Activated T-helper 2 cell treated with anti-CD3 and anti-CD28 coated beads, Interferon-gamma antibody, Interleukin-2, Interleukin-4, amounts not matched to agents 10 μg/mL and 5 μg/mL and 100 μg/mL, durations not matched to agents 14 hours and 24 hours and 36 hours (primary cell): Measurements from ENCODE around the gene ERI2. TPM values are rescaled to one million over a fixed set of nuclear protein-coding genes. Genes with fewer than 3 reads are reported as not detected.
A peak's percentile ranks its signal among the peaks of the same experiment; 100 is the strongest.
"Not testable (repeated sequence)": the region's sequence is repeated elsewhere in the genome, so short reads cannot be mapped to it uniquely, and the experiment has no call there.

Experiments used
- DNase-seq: peaks from one replicate; pipeline ENCODE4 v3.0.0; 2021; ENCODE audit warnings: low spot score
- H3K27ac Mint-ChIP-seq: one replicate; pipeline ENCODE4 v1.8.0; 2021; ENCODE audit warnings: mixed read lengths
- H3K27me3 Mint-ChIP-seq: one replicate; pipeline ENCODE4 v1.8.0; 2021; ENCODE audit warnings: low read depth, mixed read lengths
- H3K36me3 Mint-ChIP-seq: one replicate; pipeline ENCODE4 v1.8.0; 2021; ENCODE audit warnings: low read depth, mixed read lengths
- H3K4me1 Mint-ChIP-seq: one replicate; pipeline ENCODE4 v1.8.0; 2021; ENCODE audit warnings: low read depth, mixed read lengths
- H3K4me3 Mint-ChIP-seq: one replicate; pipeline ENCODE4 v1.8.0; 2021; ENCODE audit warnings: low read depth, mild to moderate bottlenecking, moderate library complexity, mixed read lengths
- H3K9me3 Mint-ChIP-seq: one replicate; pipeline ENCODE4 v1.8.0; 2021; ENCODE audit warnings: mixed read lengths
- intact Hi-C: fragments of 100-400 bp; cut with micrococcal nuclease; formaldehyde crosslinking; loops from one replicate; pipeline ENCODE4 v1.15.1; 2023
- total RNA-seq: library from RNA; stranded (reverse); gene quantifications from 2 replicates; pipeline ENCODE4 v1.2.3, GENCODE V29; 2022

The ERI2 gene
- total RNA-seq, 1 donor from 2014 or later, result 14.4 TPM

DNA sequence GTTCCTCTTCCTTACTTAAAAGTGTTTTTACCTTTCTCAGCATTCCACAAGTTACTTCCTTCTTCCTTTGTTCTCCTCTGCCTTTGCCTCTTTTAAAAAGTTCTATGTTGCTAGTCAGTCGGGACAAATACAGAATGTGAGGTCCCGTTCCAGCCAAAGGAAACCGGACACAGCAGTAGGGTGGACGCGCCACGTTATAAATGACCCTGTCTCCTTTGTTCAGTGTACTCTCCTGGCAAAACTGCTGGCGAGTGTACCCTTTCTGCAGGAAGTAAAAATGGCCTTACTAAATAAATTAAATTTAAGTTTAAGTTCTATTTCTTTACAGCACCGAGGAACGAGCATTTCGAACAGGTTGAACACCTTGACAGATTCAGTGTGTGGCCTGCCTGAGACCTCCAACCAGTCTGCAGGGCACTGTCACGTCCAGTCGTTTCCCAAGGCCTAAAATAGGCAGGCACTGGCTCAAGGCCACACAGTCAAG lies 546 bp downstream of the ERI2 start:
- Mint-ChIP-seq H3K4me3 (peak overlapping the region; percentile 97), H3K4me1 (peaks cover 23% of the 10 kb centered on the region), H3K27ac (peak overlapping the region; percentile 77), H3K36me3 (peaks cover 14% of the 10 kb centered on the region)
- DNase-seq, H3K27me3 Mint-ChIP-seq, H3K9me3 Mint-ChIP-seq: not testable (repeated sequence)
- intact Hi-C loops, result loop anchor here (2.0 to 5.0 kb wide), 2 partner anchors 65 to 107 kb away; partner anchors contain the start of gene THUMPD1

DNA sequence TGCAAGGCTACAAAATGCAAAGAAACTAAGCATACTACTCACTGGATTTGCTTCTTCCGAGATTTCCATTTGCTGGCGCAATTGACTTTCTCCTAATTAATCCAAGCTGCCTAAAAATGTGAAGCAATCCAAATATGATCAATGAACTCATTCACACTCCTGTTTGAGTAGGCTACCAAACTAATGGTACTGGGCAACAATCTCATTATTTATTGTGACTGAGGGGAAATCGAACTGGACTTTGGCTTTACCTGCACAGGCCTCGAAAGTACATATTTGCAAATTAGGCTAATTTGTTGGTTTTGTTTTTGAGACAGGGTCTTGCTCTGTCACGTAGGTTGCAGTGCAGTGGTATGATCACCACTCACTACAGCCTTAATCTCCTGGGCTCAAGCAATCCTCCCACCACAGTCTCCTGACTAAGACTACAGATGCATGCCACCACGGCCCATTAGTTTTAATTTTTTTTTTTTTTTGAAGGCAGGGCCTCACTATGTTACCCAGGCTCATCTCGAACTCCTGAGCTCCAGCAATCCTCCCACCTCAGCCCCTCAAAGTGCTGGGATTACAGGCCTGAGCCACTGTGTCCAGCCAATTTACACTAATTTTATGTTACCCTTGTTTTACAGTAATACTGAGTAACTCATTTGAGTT lies 2.6 kb downstream of the ERI2 start:
- no peaks in the 10 kb centered on the region for H3K27me3 Mint-ChIP-seq
- H3K4me1 Mint-ChIP-seq, result peaks cover 28% of the 10 kb centered on the region
- intact Hi-C loops, result no loop called here
- peaks cover 11% of the 10 kb centered on the region for H3K36me3 Mint-ChIP-seq
- no peak overlapping the region for H3K4me3 Mint-ChIP-seq
- no peak for DNase-seq
- H3K9me3 Mint-ChIP-seq, result no peaks in the 10 kb centered on the region
- no peak overlapping the region for H3K27ac Mint-ChIP-seq

DNA sequence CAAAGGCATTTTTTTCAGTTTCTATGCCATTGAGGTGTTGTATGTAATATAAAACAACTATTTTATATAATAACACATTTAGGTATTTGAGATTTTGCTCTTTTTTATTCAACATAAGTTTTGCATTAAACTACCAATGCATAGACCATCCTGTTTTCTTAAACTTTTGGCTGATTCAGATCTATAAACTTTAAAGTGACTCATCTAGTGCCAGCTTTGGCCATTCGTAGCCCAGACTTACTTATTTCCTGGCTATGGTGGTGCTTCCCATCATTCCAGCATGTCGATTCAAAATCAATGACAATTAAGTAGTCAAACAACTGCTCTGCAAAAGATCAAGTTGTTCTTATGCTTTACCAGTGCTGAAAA lies 3.1 kb downstream of the ERI2 start:
- Mint-ChIP-seq H3K9me3 (no peaks in the 10 kb centered on the region), H3K4me3 (no peak overlapping the region), H3K27me3 (no peaks in the 10 kb centered on the region), H3K36me3 (peaks cover 11% of the 10 kb centered on the region), H3K4me1 (peaks cover 30% of the 10 kb centered on the region), H3K27ac (no peak overlapping the region)
- intact Hi-C loops, result no loop called here
- DNase-seq, result no peak

DNA sequence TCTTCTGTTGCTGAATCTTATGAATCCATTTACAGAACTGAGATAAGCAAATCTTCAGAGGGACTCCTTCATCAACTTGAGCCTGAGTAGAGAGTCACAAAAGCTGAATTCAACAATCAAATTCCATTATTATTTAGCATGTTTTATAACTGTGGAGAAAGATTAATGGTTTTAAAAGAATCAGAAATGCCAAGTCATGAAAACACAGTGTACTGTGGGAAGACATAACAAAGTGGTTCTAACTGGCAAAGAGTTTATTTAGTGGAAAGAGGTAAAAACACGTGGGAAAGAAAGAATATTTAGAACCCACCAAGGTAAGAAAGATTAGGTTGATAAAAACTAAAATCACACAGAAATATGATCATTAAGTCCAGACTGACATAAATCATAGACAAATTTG lies 5.0 kb downstream of the ERI2 start:
- no peaks in the 10 kb centered on the region for H3K27me3 Mint-ChIP-seq
- intact Hi-C loops, result no loop called here
- H3K4me3 Mint-ChIP-seq, result no peak overlapping the region
- H3K4me1 Mint-ChIP-seq, result peaks cover 31% of the 10 kb centered on the region
- H3K27ac Mint-ChIP-seq, result no peak overlapping the region
- no peaks in the 10 kb centered on the region for H3K9me3 Mint-ChIP-seq
- DNase-seq, result no peak
- H3K36me3 Mint-ChIP-seq, result peaks cover 15% of the 10 kb centered on the region

DNA sequence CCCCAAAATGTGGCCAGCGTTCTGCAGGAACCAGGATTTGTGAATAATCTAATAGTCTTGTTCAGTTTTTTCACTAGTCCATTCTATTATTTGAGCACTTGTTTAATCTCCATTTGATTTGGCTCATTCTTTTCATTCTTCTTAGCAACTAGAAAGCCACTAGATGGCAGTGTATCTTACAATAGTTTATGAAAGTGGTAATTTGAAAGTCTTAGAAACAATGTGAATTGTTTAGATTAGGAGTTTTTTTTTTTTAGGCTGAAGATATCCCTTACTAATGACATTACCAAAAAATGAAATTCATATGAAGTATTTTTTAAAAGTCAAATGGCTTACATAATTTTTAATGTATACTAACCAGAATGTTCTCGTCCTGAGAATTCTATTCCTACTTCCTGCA lies 6.7 kb downstream of the ERI2 start:
- intact Hi-C loops, result loop anchor here (5.0 kb wide), 1 partner anchor 283 kb away; no protein-coding TSS in a partner anchor
- H3K4me3 Mint-ChIP-seq, result no peak overlapping the region
- H3K36me3 Mint-ChIP-seq, result peaks cover 15% of the 10 kb centered on the region
- DNase-seq, result no peak
- peaks cover 26% of the 10 kb centered on the region for H3K4me1 Mint-ChIP-seq
- H3K27ac Mint-ChIP-seq, result no peak overlapping the region
- no peaks in the 10 kb centered on the region for H3K9me3 Mint-ChIP-seq
- no peaks in the 10 kb centered on the region for H3K27me3 Mint-ChIP-seq

DNA sequence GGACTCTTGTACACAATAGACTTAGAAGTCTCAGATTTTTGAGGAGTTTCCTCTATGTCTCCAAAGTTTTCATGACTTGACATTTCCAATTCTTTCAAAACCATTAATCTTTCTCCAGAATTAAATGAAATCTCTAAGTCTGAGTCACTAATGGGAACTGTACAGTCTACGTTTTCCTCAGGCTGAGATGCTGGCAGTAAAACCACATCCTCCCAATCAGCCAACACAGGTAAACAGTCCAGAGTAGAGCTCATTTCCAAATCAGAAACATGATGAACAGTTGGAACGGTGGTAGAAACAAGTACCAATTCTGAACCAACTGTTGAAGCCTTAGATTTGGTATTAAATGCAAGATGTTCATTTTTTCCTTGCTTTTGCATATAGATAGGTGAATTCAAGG lies 7.9 kb downstream of the ERI2 start:
- H3K4me1 Mint-ChIP-seq, result peaks cover 24% of the 10 kb centered on the region
- intact Hi-C loops, result loop anchor here (5.0 kb wide), 1 partner anchor 284 kb away; no protein-coding TSS in a partner anchor
- peaks cover 15% of the 10 kb centered on the region for H3K36me3 Mint-ChIP-seq
- H3K27ac Mint-ChIP-seq, result no peak overlapping the region
- no peaks in the 10 kb centered on the region for H3K9me3 Mint-ChIP-seq
- no peak for DNase-seq
- H3K27me3 Mint-ChIP-seq, result no peaks in the 10 kb centered on the region
- no peak overlapping the region for H3K4me3 Mint-ChIP-seq

DNA sequence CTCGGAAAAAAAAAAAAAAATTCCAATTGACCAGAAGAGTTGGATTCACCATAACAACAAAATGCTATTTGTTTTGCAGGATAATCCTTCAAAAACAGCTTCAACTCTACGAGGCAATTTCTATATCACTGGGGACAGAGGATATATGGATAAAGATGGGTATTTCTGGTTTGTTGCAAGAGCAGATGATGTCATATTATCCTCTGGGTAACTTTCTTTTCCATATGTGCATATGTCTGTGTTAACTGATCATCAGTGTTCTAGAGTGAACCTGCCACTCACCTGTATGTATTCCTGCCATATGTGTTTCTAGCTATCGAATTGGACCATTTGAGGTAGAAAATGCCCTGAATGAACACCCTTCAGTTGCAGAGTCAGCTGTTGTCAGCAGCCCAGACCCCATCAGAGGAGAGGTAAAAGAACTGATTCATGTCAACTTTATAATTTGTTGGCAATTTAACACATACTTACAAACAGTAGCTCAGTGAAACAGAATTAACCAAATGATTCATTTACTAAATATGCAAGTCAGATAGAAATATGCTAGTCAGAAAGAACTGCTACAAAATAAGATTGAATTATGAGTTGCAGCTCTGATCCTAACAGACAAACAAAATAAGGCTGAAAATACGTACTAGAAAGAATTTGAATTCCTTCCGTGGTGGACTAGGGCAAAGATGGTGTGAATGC lies 14.2 kb downstream of the ERI2 start:
- H3K36me3 Mint-ChIP-seq, result peaks cover 4% of the 10 kb centered on the region

DNA sequence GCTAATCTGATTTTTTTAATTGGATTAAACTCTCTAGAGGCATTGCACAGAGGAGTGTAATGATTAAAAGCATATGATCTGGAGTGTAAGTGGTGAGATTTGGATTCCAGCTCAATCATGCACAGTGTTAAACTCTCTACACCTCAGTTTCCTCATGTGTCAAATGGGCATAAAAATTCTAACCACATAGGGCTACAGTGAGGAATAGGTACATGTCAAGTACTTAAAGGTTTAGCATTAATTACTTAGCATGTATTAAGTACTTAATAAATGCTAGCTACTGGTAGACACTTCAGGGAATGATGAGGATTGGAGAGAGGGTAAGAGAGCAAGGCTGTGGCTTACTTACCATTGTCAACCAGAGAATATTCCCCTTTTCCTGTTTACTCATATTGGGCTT lies 17.1 kb downstream of the ERI2 start:
- Mint-ChIP-seq H3K27me3 (no peaks in the 10 kb centered on the region), H3K4me1 (no peaks in the 10 kb centered on the region), H3K4me3 (no peak overlapping the region), H3K27ac (no peak overlapping the region), H3K36me3 (no peaks in the 10 kb centered on the region), H3K9me3 (no peaks in the 10 kb centered on the region)
- intact Hi-C loops, result no loop called here
- DNase-seq, result no peak

More for the DNA sequence above, 14.2 kb downstream of the ERI2 start:
- Mint-ChIP-seq H3K4me1 (peaks cover 2% of the 10 kb centered on the region), H3K4me3 (no peak overlapping the region), H3K9me3 (no peaks in the 10 kb centered on the region), H3K27me3 (no peaks in the 10 kb centered on the region), H3K27ac (no peak overlapping the region)
- intact Hi-C loops, result no loop called here
- DNase-seq, result no peak

DNA sequence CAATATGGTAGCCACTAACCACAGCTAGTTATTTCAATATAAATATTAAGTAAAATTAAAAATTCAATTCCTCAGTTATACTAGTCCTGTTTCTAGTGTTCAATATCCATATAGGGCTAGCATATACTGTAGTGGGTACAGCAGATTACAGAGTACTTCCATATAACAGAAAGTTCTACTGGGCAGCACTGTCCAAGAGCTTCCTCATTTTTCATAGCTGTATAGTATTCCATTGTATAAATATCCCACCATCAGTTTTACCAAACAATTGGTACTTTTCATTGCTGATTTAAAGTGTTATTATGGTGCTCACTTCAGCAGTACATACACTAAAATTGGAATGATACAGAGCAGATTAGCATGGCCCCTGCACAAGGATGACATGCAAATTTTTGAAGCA lies 22.1 kb downstream of the ERI2 start:
- no peak for DNase-seq
- Mint-ChIP-seq H3K36me3 (no peaks in the 10 kb centered on the region), H3K4me1 (no peaks in the 10 kb centered on the region), H3K27me3 (no peaks in the 10 kb centered on the region), H3K27ac (no peak overlapping the region), H3K4me3 (no peak overlapping the region), H3K9me3 (no peaks in the 10 kb centered on the region)
- intact Hi-C loops, result no loop called here

DNA sequence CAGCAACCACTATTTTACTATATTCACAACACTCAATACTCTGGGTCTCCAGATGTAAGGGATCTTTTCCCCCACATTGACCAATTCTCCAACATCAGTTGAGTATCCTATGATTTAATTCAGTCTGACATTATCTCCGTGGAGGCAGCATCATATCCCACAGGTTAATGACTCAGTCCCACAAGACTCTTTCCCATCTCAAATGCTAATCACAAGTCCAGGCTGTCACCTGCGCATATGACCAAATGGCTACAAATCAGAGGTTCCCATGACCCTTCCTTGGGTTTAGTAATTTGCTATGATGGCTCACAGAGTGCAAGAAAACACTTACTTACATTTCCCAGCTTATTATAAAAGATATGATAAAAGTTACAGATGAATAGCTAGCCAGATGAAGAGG lies 23.8 kb downstream of the ERI2 start:
- Mint-ChIP-seq H3K4me3 (no peak overlapping the region), H3K27ac (no peak overlapping the region), H3K36me3 (no peaks in the 10 kb centered on the region), H3K27me3 (no peaks in the 10 kb centered on the region), H3K9me3 (no peaks in the 10 kb centered on the region), H3K4me1 (peaks cover 2% of the 10 kb centered on the region)
- intact Hi-C loops, result no loop called here
- no peak for DNase-seq

DNA sequence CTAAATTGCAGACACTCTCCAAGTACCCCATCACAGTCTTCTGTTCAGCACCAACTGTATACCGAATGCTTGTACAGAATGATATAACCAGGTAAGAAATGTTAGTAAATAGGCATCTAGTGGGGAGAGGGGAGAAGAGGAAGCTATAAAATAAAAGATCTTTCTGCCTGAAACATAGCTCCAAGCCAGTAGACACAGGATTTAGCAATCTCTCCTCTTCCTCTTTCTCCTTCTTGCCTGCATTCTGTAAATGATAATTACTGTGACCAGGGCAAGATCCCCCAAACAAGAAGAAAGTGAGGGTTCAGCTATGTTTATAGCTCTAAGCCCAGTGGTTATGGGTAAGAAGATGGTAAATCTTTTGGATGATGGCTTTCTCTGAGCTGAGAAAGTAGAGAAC lies 24.6 kb downstream of the ERI2 start:
- H3K27me3 Mint-ChIP-seq, result no peaks in the 10 kb centered on the region
- no peaks in the 10 kb centered on the region for H3K36me3 Mint-ChIP-seq
- intact Hi-C loops, result no loop called here
- no peaks in the 10 kb centered on the region for H3K9me3 Mint-ChIP-seq
- DNase-seq, result no peak
- H3K4me1 Mint-ChIP-seq, result peaks cover 6% of the 10 kb centered on the region
- no peak overlapping the region for H3K4me3 Mint-ChIP-seq
- no peak overlapping the region for H3K27ac Mint-ChIP-seq

DNA sequence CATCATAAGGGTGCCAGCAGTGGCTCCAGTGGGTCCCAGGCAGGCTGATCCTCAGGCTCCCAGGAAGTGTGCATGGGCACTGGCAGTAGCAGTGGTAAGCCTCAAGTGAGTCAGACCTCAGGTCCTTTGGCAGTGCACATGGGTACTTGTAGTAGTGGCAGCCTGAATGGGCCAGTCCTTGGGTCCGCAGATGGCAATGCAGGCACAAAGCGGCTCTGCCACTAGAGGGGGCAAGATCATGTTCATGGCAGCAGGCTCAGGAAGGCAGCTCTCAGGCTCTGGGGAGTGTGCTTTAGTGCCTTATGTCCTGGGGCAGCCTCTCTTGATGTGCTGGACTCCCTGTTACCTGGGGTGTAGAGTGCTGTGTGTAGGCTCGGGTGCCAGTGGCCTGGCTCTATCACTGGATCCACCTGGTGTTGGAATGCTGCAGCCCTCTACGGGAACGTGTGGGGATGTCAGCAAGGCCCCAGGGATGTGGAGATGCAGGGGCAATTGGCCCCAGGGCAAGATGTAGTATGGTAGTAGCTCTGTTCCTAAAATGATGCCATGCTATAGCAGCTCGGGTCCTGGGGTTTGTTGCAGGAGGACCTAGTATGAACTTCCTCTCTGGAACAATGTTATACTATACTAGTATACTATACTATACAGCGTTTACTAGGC lies 31.4 kb downstream of the ERI2 start:
- Mint-ChIP-seq H3K4me3 (no peak overlapping the region), H3K27ac (no peak overlapping the region), H3K36me3 (no peaks in the 10 kb centered on the region), H3K9me3 (no peaks in the 10 kb centered on the region), H3K27me3 (no peaks in the 10 kb centered on the region), H3K4me1 (peaks cover 19% of the 10 kb centered on the region)
- DNase-seq, result peak; percentile 53
- intact Hi-C loops, result no loop called here

DNA sequence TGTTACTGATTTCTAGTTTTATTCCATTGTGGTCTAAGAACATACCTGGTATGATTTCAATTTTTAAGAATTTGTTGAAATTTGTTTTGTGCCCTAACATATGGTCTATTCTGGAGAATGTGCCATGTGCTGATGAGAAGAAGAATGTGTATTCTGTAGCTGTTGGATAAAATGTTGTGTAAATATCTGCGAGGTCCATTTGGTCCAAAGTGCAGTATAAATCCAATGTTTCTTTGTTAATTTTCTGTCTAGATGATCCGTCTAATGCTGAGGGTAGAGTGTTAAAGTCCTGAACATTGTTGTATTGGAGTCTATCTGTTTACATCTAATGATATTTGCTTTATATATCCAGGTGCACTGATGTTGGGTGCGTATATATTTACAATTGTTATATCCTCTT lies 32.6 kb downstream of the ERI2 start:
- intact Hi-C loops, result no loop called here
- H3K9me3 Mint-ChIP-seq, result no peaks in the 10 kb centered on the region
- no peak overlapping the region for H3K4me3 Mint-ChIP-seq
- H3K36me3 Mint-ChIP-seq, result no peaks in the 10 kb centered on the region
- no peak overlapping the region for H3K27ac Mint-ChIP-seq
- peaks cover 19% of the 10 kb centered on the region for H3K4me1 Mint-ChIP-seq
- no peak for DNase-seq
- no peaks in the 10 kb centered on the region for H3K27me3 Mint-ChIP-seq
